ENCODE measurements around the gene OR10H1.

OR10H1 gene

DNA sequence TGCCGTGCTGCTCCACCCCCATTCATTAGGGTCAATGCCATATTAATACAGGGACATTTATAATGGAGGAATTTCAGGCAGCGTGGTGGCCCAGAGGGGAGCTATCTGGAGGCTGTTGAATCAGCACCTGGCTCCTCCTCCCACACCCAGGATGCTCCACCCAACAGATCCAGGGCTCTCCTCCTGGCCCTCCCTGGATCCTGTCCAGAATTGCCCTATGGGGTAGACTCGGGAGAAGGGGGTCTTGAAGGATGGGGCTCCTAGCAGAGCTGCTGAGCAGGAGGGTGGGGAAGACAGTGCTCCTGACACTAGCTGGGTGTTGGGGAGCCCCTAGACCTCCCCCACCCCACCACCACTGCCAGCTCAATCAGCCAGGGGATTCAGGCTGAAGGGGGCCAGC, 33.3 kb downstream of the OR10H1 start:
- TF ChIP-seq, protein P1, sequence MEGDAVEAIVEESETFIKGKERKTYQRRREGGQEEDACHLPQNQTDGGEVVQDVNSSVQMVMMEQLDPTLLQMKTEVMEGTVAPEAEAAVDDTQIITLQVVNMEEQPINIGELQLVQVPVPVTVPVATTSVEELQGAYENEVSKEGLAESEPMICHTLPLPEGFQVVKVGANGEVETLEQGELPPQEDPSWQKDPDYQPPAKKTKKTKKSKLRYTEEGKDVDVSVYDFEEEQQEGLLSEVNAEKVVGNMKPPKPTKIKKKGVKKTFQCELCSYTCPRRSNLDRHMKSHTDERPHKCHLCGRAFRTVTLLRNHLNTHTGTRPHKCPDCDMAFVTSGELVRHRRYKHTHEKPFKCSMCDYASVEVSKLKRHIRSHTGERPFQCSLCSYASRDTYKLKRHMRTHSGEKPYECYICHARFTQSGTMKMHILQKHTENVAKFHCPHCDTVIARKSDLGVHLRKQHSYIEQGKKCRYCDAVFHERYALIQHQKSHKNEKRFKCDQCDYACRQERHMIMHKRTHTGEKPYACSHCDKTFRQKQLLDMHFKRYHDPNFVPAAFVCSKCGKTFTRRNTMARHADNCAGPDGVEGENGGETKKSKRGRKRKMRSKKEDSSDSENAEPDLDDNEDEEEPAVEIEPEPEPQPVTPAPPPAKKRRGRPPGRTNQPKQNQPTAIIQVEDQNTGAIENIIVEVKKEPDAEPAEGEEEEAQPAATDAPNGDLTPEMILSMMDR (conservative IDR thresholded peaks at IDR 0.05; ENCODE audit: low read depth, low read length): no peak
- Histone ChIP-seq H3K4me1 (ENCODE audit: low read depth, poor library complexity, severe bottlenecking) (no peaks in the 10 kb centered on the region), H3K4me3 (IDR thresholded peaks at IDR 0.05; ENCODE audit: insufficient read depth, low read depth, low read length) (no peak overlapping the region), H3K4me2 (no peak overlapping the region), H2AFZ (ENCODE audit: low read depth) (no peak overlapping the region), H3K27ac (no peak overlapping the region), H3K9ac (no peak overlapping the region), H3K27me3 (ENCODE audit: insufficient read depth, low read depth) (0 out of 2 replicates have a peak, but pooled peaks cover 4% of the 10 kb centered on the region), H3K79me2 (ENCODE audit: insufficient read depth, low read depth) (no peaks in the 10 kb centered on the region), H4K20me1 (ENCODE audit: insufficient read depth) (no peaks in the 10 kb centered on the region), H3K36me3 (ENCODE audit: insufficient read depth) (no peaks in the 10 kb centered on the region)

DNA sequence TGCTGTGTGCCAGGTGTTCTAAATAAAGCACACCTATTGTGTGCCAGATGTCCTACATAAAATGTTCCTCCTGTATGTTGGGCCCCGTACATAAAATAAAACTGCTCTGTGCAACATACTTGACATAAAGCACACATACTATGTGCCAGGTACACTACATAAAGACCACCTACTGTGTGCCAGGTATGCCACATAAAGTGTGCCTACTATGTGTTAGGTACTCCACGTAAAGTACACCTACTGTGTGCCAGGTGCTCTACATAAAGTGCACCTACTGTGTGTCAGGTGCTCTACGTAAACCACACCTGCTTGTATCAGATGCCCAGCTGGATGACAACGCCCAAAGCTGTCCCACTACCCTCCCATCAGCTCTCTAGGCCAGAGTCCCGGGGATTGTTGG, 33.8 kb downstream of the OR10H1 start:
- H3K4me2 ChIP-seq: no peak overlapping the region
- H2AFZ ChIP-seq (ENCODE audit: low read depth): no peak overlapping the region
- H3K36me3 ChIP-seq (ENCODE audit: insufficient read depth): no peaks in the 10 kb centered on the region
- no peaks in the 10 kb centered on the region for H3K4me1 ChIP-seq (ENCODE audit: low read depth, poor library complexity, severe bottlenecking)
- TF ChIP-seq, protein P1 (conservative IDR thresholded peaks at IDR 0.05; ENCODE audit: low read depth, low read length): no peak
- H4K20me1 ChIP-seq (ENCODE audit: insufficient read depth): no peaks in the 10 kb centered on the region
- H3K79me2 ChIP-seq (ENCODE audit: insufficient read depth, low read depth): no peaks in the 10 kb centered on the region
- 0 out of 2 replicates have a peak, but pooled peaks cover 1% of the 10 kb centered on the region for H3K27me3 ChIP-seq (ENCODE audit: insufficient read depth, low read depth)
- H3K27ac ChIP-seq: no peak overlapping the region
- no peak overlapping the region for H3K4me3 ChIP-seq (IDR thresholded peaks at IDR 0.05; ENCODE audit: insufficient read depth, low read depth, low read length)
- no peak overlapping the region for H3K9ac ChIP-seq

DNA sequence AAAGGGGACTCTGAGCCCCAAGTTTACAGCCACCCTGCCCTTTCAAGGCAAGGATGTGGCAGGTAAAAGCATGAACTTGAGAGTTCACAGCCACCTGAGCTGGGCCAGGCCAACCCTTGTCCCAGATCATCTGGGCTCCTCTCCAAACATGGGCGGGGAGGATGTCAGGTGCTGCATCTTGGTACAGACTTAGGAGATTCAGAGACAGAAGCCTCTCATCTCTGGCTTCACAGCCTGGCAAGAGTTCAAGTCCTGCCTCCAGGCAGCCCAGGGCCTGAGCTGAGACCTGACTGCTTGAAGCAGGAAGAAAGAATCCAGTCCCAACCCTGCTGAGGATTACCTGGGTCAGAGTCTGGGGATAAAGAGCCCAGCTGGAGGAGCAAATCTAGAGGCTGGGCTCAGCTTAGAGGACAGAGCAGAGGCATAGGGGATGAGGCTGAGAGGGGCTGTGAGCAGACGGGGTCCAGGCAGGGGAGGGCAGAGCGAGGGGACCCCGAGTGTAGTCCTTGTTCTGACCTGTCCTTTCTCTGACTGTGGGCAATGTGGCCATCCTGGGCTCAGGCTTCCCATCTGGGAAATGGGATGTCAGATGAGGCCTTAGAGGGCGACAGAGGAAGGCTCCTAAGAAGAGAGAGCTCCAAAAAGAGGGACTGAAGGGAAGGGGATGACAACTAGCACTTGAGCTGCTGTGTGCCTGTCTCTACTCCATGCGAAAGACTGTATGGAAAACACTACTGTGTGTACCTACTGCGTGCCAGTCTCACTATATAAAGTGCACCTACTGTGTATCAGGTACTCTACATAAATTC, 34.6 kb downstream of the OR10H1 start:
- H3K36me3 ChIP-seq (ENCODE audit: insufficient read depth): no peaks in the 10 kb centered on the region
- no peak overlapping the region for H2AFZ ChIP-seq (ENCODE audit: low read depth)
- no peaks in the 10 kb centered on the region for H3K79me2 ChIP-seq (ENCODE audit: insufficient read depth, low read depth)
- no peak overlapping the region for H3K27ac ChIP-seq
- H3K27me3 ChIP-seq (ENCODE audit: insufficient read depth, low read depth): no peaks in the 10 kb centered on the region
- no peaks in the 10 kb centered on the region for H4K20me1 ChIP-seq (ENCODE audit: insufficient read depth)
- H3K4me3 ChIP-seq (IDR thresholded peaks at IDR 0.05; ENCODE audit: insufficient read depth, low read depth, low read length): no peak overlapping the region
- TF ChIP-seq, protein P1 (conservative IDR thresholded peaks at IDR 0.05; ENCODE audit: low read depth, low read length): no peak
- no peaks in the 10 kb centered on the region for H3K4me1 ChIP-seq (ENCODE audit: low read depth, poor library complexity, severe bottlenecking)
- no peak overlapping the region for H3K4me2 ChIP-seq
- no peak overlapping the region for H3K9ac ChIP-seq

DNA sequence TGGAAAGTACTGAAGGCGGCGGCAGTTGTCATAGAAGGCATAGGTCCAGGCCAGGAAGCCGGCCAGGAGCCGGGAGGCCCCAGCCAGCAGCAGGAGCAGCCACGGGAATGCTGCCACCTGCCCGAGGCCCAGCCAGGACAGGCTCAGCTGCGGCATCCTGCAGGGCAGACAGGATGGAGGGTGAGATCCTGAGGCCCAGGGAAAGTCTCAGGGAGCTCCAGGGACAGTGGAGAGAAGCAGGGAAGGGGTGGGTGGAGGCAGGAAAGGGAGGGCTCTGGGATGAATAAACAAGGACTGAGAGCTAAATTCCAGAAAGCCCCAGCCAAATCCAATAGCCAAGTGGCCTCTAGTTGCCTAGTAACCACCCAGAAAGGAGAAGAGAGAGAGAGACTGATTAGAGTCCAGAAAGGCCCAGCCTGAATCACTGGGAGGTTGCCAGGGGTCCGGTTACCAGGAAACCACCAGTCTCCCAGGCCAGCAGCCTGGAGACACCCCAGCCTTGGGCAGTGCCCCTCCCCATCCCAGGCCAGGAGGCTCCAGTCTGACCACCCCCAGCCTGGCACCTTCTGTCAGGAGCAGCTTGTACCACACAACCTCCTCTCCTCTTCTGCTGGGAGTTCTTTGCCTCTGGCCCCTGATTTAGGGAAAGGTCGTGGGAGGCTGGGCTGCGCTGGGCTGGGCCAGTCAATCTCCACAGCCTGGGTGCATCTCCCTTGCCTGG, 35.5 kb downstream of the OR10H1 start:
- no peaks in the 10 kb centered on the region for H3K36me3 ChIP-seq (ENCODE audit: insufficient read depth)
- H3K4me3 ChIP-seq (IDR thresholded peaks at IDR 0.05; ENCODE audit: insufficient read depth, low read depth, low read length): no peak overlapping the region
- H3K27ac ChIP-seq: no peak overlapping the region
- no peaks in the 10 kb centered on the region for H3K27me3 ChIP-seq (ENCODE audit: insufficient read depth, low read depth)
- H3K4me1 ChIP-seq (ENCODE audit: low read depth, poor library complexity, severe bottlenecking): no peaks in the 10 kb centered on the region
- no peaks in the 10 kb centered on the region for H3K79me2 ChIP-seq (ENCODE audit: insufficient read depth, low read depth)
- no peak overlapping the region for H2AFZ ChIP-seq (ENCODE audit: low read depth)
- no peaks in the 10 kb centered on the region for H4K20me1 ChIP-seq (ENCODE audit: insufficient read depth)
- no peak overlapping the region for H3K4me2 ChIP-seq
- TF ChIP-seq, protein P1 (conservative IDR thresholded peaks at IDR 0.05; ENCODE audit: low read depth, low read length): no peak
- H3K9ac ChIP-seq: no peak overlapping the region
